HCT116 (cell line): Measurements from ENCODE around the gene AOPEP. TPM values are rescaled to one million over a fixed set of nuclear protein-coding genes. Genes with fewer than 3 reads are reported as not detected.

Source experiments
- ATAC-seq: fragments of 200-7000 bp; cut with Tn5 transposase; 2 replicates; pipeline ENCODE4 v1.9.1; 2020; ENCODE audit warnings: mild to moderate bottlenecking, moderate library complexity
- BruUV-seq: library from RNA; stranded (reverse); fragments of 400-500 nt; replicated peaks from 2 replicates; lab custom pipeline; 2021; lab: Mats Ljungman, UMichigan
- CTCF ChIA-PET: fragments of 300-600 bp; sonication (Branson Sonifier 250); formaldehyde crosslinking; loops from one replicate; lab custom pipeline; 2021; ENCODE audit warnings: antibody characterized with exemption; lab: Charles Lee
- POLR2A ChIA-PET: fragments of 300-600, 350-600 bp; sonication (Branson Sonifier 250); formaldehyde crosslinking; loops from one replicate; lab custom pipeline; 2021; ENCODE audit warnings: antibody characterized with exemption; lab: Charles Lee
- RAD21 ChIA-PET, 2 experiments: fragments of 300-600 bp; sonication (Branson Sonifier 250); formaldehyde crosslinking; loops; one replicate each; lab custom pipeline; 2023; ENCODE audit warnings: low total read pairs in 2 of 2; ENCODE audit not compliant: uncharacterized antibody in 2 of 2, unreplicated experiment in 2 of 2, low non-redundant PET in 1 of 2; lab: Charles Lee
- DNase-seq: peaks from one replicate; pipeline ENCODE4 v3.0.0-alpha.2; 2010; ENCODE audit warnings: low read depth, low spot score
- H2AFZ ChIP-seq: fragments of 200-600 bp; shearing (Covaris generic), sonication (generic); 2 replicates; pipeline ENCODE4 v1.6.1; 2017; ENCODE audit warnings: low read depth, mixed run types, mixed read lengths, antibody characterized with exemption, low read length; ENCODE audit not compliant: poor library complexity, severe bottlenecking
- H3K27ac ChIP-seq: 2 replicates; pipeline ENCODE4 v1.5.1; 2012; ENCODE audit warnings: low read depth, low read length
- H3K27me3 ChIP-seq: fragments of 200-600 bp; sonication (generic); 2 replicates; pipeline ENCODE4 v1.6.1; 2016; ENCODE audit warnings: mixed run types, low read length, mixed read lengths; ENCODE audit not compliant: insufficient read depth
- H3K36me3 ChIP-seq, 2 experiments: fragments of 200-500 bp in 1 of 2; fragments of 200-600 bp in 1 of 2; sonication (Bioruptor generic) in 1 of 2; sonication (generic) in 1 of 2; 2 replicates each; pipeline versions ENCODE4 v1.5.1 to v1.6.1; 2014 to 2016; ENCODE audit warnings: low read length in 2 of 2, inconsistent platforms in 1 of 2, mixed read lengths in 1 of 2, mixed run types in 1 of 2; ENCODE audit not compliant: insufficient read depth in 2 of 2, control insufficient read depth in 1 of 2
- H3K4me1 ChIP-seq, 2 experiments: fragments of 200-600 bp in 1 of 2; sonication (generic) in 1 of 2; 2 replicates each; pipeline versions ENCODE4 v1.5.1 to v1.6.1; 2012 to 2017; ENCODE audit warnings: low read length in 2 of 2, inconsistent platforms in 1 of 2, mild to moderate bottlenecking in 1 of 2, mixed read lengths in 1 of 2, mixed run types in 1 of 2, moderate library complexity in 1 of 2; ENCODE audit not compliant: insufficient read depth in 2 of 2, control insufficient read depth in 1 of 2
- H3K4me2 ChIP-seq: fragments of 200-600 bp; sonication (generic); 2 replicates; pipeline ENCODE4 v1.6.1; 2017; ENCODE audit warnings: mixed run types, low read length, mixed read lengths
- H3K4me3 ChIP-seq, 2 experiments: fragments of 200-600 bp in 1 of 2; sonication (generic) in 1 of 2; replicated peaks in 1 of 2; 2 replicates each; pipeline ENCODE4 v1.5.1; 2011 to 2016; ENCODE audit warnings: low read length in 2 of 2, control low read depth in 1 of 2, low read depth in 1 of 2, mild to moderate bottlenecking in 1 of 2, mixed read lengths in 1 of 2, mixed run types in 1 of 2
- H3K79me2 ChIP-seq: fragments of 200-600 bp; sonication (generic); 2 replicates; pipeline ENCODE4 v1.6.1; 2017; ENCODE audit warnings: mild to moderate bottlenecking, mixed run types, low read length, moderate library complexity, mixed read lengths; ENCODE audit not compliant: insufficient read depth
- H3K9ac ChIP-seq: fragments of 200-600 bp; sonication (generic); 2 replicates; pipeline ENCODE4 v1.6.1; 2016; ENCODE audit warnings: low read length, mixed read lengths
- H3K9me2 ChIP-seq: fragments of 200-600 bp; sonication (generic), shearing (Covaris generic); 2 replicates; pipeline ENCODE4 v1.6.1; 2017; ENCODE audit warnings: mixed run types, mild to moderate bottlenecking, moderate library complexity; ENCODE audit not compliant: insufficient read depth
- H3K9me3 ChIP-seq, 2 experiments: fragments of 200-500 bp in 1 of 2; fragments of 200-600 bp in 1 of 2; sonication (Bioruptor generic) in 1 of 2; sonication (generic) in 1 of 2; 2 replicates each; pipeline ENCODE4 v1.6.1; 2014 to 2017; ENCODE audit warnings: low read length in 2 of 2, mixed read lengths in 2 of 2, inconsistent platforms in 1 of 2, low read depth in 1 of 2, mild to moderate bottlenecking in 1 of 2, mixed run types in 1 of 2, moderate library complexity in 1 of 2; ENCODE audit not compliant: control insufficient read depth in 1 of 2, insufficient read depth in 1 of 2
- H4K20me1 ChIP-seq: fragments of 200-600 bp; sonication (generic), shearing (Covaris generic); 2 replicates; pipeline ENCODE4 v1.6.1; 2017; ENCODE audit warnings: mixed run types, mild to moderate bottlenecking, moderate library complexity; ENCODE audit not compliant: insufficient read depth
- CBX3 ChIP-seq: IDR thresholded peaks from 2 replicates; pipeline ENCODE4 v1.6.1; 2012; ENCODE audit warnings: low read depth
- CEBPB ChIP-seq: IDR thresholded peaks from 2 replicates; pipeline ENCODE4 v1.6.1; 2012; ENCODE audit warnings: low read depth
- CTCF ChIP-seq, 3 experiments: fragments of 200-600 bp in 1 of 3; sonication (generic) in 1 of 3; IDR thresholded peaks in 2 of 3; conservative IDR thresholded peaks in 1 of 3; 2 replicates each; pipeline ENCODE4 v1.5.1; 2012 to 2017; ENCODE audit warnings: low read depth in 2 of 3, low read length in 2 of 3, antibody characterized with exemption in 1 of 3, borderline replicate concordance in 1 of 3, control low read depth in 1 of 3, mild to moderate bottlenecking in 1 of 3, mixed read lengths in 1 of 3, mixed run types in 1 of 3, moderate library complexity in 1 of 3; ENCODE audit not compliant: insufficient read depth in 1 of 3
- FOSL1 ChIP-seq: IDR thresholded peaks from 2 replicates; pipeline ENCODE4 v1.6.1; 2012; ENCODE audit warnings: low read depth
- JUND ChIP-seq: IDR thresholded peaks from 2 replicates; pipeline ENCODE4 v1.6.1; 2012
- MAX ChIP-seq: IDR thresholded peaks from 2 replicates; pipeline ENCODE4 v1.6.1; 2012
- POLR2AphosphoS5 ChIP-seq: IDR thresholded peaks from 2 replicates; pipeline ENCODE4 v1.6.1; 2011; ENCODE audit warnings: mild to moderate bottlenecking, low read depth, low read length, moderate library complexity
- SIN3A ChIP-seq: IDR thresholded peaks from 2 replicates; pipeline ENCODE4 v1.6.1; 2012; ENCODE audit warnings: low read depth
- SRF ChIP-seq: IDR thresholded peaks from 2 replicates; pipeline ENCODE4 v1.6.1; 2012; ENCODE audit warnings: low read depth
- TCF7L2 ChIP-seq: IDR thresholded peaks from 2 replicates; pipeline ENCODE4 v1.7.0; 2011; ENCODE audit warnings: borderline replicate concordance, inconsistent platforms; ENCODE audit not compliant: insufficient read depth, insufficient read length; ENCODE audit errors: extremely low read depth
- YY1 ChIP-seq: IDR thresholded peaks from 2 replicates; pipeline ENCODE4 v1.6.1; 2011; ENCODE audit warnings: low read length, low read depth, moderate library complexity, mild to moderate bottlenecking; ENCODE audit not compliant: insufficient replicate concordance; ENCODE audit errors: extremely low read depth
- ZNF274 ChIP-seq: fragments of 200-500 bp; sonication (Bioruptor generic); IDR thresholded peaks from 2 replicates; pipeline ENCODE4 v1.6.1; 2014; ENCODE audit warnings: mild to moderate bottlenecking, low read depth, low read length, inconsistent platforms
- intact Hi-C: fragments of 100-400 bp; cut with micrococcal nuclease; formaldehyde crosslinking; loops from 2 replicates; pipeline ENCODE4 v1.10.0; 2022
- total RNA-seq: library from RNA; stranded (reverse); gene quantifications from one replicate; pipeline ENCODE4 v1.2.1, GENCODE V29; 2021; ENCODE audit not compliant: unreplicated experiment

The AOPEP gene
- total RNA-seq, 1 experiment from 2014 or later, result 15.1 TPM

GRCh38 chr9:94990897-94991561, 264.5 kb downstream of the AOPEP start:
- H2AFZ ChIP-seq, result no peak overlapping the region
- H3K36me3 ChIP-seq, result no peaks in the 10 kb centered on the region
- RAD21 ChIA-PET, result no interaction called here
- intact Hi-C loops, result no loop called here
- no TSS peak for BruUV-seq
- no peaks in the 10 kb centered on the region for H3K79me2 ChIP-seq
- CTCF ChIA-PET, result no interaction called here
- H3K9me3 ChIP-seq, result no peaks in the 10 kb centered on the region
- POLR2A ChIA-PET, result no interaction called here
- H3K4me3 ChIP-seq, result no peak overlapping the region
- H3K27me3 ChIP-seq, result no peaks in the 10 kb centered on the region
- no peak overlapping the region for H3K4me2 ChIP-seq
- ATAC-seq, result no peak
- no peaks in the 10 kb centered on the region for H4K20me1 ChIP-seq
- TF ChIP-seq SIN3A, result no peak
- TF ChIP-seq POLR2AphosphoS5, result no peak
- no peak for TF ChIP-seq ZNF274
- no peak for TF ChIP-seq CEBPB
- no peak for TF ChIP-seq YY1
- TF ChIP-seq CBX3, result no peak
- no peak for TF ChIP-seq SRF
- no peak for TF ChIP-seq JUND
- no peak for TF ChIP-seq MAX
- no peak for TF ChIP-seq TCF7L2
- TF ChIP-seq CTCF (IDR thresholded peaks at IDR 0.05 in 2 of 3, conservative IDR thresholded peaks at IDR 0.05 in 1 of 3; ENCODE audit: borderline replicate concordance in 1 of 3, insufficient read depth in 1 of 3, low read depth in 2 of 3, low read length in 2 of 3), result no peak
- TF ChIP-seq FOSL1, result no peak
- DNase-seq, result no peak
- H3K9me2 ChIP-seq, result no peaks in the 10 kb centered on the region
- no peaks in the 10 kb centered on the region; a peak in 1 of 4 replicates for H3K4me1 ChIP-seq
- H3K9ac ChIP-seq, result no peak overlapping the region
- H3K27ac ChIP-seq, result no peak overlapping the region
